Medulla oblongata (tissue), 1 donor: ENCODE results near the gene BBX.

Source experiments
- DNase-seq: peaks from one replicate; pipeline ENCODE4 v3.0.0-alpha.2; 2015; ENCODE audit errors: extremely low spot score

The BBX gene

DNA sequence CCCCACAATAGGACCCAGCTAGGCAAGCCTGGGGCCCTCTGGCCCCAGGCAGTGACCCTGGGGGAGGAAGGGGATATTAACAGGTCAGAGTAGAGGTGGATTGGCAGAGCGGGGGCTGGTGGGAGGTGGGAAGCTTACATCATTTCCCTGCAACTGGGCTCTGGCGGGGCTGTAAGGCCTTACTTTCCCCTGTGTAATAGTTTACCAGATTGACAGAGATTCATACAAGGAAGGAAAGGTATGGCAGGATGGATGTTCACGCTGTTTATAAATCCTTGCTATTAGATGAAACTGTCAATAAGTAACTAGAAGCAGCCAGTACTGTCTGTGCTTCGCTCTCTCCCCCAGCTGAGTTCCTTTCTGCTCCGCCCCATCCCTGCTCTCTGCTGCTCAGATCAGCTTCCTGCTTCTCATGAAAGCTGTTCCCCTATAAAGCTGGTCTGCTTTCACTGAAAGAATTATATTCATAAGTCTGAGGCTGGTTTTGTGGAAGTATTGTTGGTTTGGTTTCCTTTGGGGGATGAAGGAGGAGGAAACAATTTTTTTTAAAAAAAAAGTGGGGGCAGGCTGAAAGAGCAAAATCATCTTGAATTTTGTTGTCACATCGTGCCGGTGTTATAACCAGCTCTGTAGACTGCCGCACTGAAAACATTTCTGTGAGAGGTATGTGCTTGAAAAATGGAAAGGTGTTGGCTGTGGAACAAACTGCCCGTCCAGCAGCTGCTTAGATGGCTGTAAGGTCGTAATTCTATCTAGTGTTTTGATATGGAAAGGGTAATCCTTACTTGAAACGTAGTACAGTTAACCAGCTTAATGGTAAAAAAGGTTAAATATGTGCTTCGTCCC, 76.4 kb downstream of the BBX start:
- peak; percentile 75 for DNase-seq

DNA sequence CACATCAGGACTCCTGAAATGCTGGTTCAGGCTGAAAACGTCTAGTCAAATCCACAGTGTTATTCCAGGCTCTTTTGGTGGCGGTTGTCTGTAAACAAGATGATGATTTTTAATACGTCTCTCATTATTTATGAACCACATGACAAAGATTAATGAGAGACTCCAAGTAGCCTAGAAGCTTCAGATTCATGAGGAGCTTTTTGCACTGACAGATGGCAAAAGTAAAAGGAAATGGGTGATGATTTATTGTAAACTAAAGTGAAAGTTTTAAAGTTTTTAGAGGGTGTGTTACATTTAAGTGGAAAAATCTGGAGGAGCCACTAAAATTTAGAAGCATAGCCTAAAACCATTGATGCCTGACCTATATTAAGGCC, 77.0 kb downstream of the BBX start:
- peak; percentile 25 for DNase-seq

DNA sequence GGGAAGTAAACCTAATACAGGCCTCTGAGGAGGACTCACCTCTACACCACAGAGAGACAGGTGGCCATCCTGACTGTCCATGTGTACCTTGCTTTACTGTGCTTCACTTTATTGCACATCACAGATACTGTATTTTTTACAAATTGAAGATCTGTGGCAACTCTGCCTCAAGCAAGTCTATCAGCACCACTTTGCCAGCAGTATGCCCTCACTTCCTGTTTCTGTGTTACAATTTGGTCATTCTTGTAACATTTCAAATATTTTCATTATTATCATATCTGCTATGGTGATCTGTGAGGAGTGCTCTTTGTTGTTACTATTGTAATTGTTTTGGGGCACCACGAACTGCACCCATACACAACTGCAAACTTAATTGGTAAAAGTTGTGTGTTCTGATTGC, 78.0 kb downstream of the BBX start:
- DNase-seq = no peak

DNA sequence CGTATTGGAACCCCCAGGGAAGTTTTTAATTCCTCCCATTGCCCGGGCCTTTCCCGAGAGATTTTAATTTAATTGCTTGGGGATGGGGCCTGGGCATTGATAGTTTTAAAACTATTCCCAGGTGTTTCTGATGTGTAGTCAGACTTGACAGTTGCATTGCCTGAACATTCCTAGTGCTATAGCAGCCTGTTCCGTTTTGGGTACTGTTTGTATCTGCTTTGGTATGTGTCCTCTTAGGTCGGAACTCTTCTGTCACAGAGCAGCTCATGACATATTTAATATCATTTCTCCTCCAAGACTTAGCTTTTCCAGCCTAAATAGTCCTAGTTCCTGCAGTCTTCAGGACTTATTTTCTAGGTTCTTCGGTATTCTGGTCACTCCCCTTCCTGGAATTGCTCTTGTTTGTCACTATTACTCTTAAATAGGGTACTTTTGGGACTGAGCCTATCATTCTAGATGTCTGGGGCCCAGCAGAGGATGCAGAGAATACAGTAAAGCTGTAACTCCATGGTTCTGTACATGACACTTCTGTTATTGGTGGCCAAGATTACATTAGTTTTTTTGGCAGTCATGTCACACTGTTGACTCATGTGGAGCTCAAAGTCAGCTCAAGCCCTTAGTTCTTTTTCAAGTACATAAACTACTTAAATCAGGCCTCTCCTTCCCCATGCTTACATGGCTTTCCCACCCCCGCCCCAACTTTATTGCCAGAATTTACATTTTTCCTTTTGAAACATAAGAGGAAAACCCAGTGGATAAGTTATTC, 81.5 kb downstream of the BBX start:
- no peak for DNase-seq

DNA sequence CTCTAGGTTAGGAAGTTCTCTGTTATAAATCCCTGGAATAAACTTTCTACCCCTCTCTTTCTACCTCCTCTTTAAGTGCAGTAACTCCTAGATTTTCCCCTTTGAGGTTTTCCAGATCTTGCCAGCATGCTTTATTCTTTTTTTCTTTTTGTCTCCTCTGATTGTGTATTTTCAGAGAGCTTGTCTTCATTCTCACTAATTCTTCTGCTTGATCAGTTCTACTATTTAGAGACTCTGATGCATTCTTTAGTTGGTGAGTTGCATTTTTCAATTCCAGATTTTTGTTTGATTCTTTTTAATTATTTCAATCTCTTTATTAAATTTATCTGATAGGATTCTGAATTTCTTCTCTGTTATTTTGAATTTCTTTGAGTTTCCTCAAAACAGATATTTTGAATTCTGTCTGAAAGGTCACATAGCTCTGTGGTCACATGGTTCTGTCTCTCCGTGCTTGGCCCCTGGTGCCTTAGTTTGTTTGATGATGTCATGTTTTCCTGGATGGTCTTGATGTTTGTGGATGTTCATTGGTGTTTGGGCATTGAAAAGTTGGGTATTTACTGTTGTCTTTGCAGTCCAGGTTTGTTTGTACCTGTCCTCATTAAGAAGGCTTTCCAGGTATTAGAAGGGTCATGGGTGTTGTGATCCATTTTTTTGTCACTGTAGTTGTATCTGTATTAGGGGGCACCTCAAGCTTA, 89.2 kb downstream of the BBX start:
- DNase-seq = no peak

DNA sequence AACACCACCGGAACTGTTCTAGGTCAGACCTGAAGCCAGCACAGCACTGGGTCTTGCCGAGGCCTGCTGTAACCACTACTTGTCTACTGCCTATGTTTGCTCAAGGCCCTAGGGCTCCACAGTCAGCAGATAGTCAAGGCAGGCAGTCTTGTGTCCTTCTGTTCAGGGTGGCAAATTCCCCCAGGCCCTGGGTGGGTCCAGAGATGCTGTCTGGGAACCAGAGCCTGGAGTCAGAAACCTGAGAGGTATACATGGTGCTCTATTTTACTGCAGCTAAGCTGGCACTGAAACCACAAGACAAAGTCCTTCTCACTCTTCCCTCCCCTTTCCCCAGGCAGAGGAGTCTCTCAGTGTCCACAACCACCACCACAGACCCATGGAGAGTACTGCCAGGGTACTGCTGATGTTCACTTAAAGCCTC, 89.9 kb downstream of the BBX start:
- no peak for DNase-seq

DNA sequence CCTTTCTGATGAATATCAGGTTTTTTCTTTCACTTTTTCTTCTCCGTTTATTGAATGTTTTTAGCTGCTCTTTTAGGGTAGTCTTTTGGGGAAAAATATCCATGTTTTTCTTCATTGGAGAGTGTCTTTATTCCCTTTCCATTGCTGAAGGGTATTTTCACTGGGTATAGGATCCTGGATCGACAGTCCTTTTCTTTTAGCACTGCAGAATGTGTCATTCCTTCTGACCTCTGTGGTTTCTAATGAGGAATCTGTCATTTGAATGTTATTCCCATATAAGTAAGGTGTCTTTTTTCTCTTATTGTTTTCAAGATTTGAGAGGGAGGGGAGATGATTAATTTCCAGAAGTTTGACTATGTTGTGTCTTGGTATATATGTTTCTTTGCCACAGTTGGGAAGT, 96.8 kb downstream of the BBX start:
- no peak for DNase-seq

DNA sequence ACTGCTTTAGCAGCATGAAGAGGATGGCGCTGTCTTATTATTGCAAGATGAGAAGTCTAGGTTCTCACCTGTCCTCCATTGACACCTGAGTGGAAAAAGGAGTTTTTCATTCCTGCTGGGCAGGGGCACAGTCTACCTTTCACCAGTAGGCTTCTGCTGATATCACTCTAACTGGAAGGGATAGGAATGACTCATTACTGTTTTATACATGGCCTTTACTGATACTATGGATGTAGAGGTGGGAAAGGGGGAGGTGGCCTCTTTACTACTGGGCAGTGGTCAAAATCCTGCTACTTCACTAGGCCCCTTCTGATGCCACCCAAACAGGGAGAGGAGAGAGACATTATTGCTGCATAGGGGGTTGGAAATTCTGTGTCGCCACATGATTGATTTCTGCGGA, 97.8 kb downstream of the BBX start:
- no peak for DNase-seq

DNA sequence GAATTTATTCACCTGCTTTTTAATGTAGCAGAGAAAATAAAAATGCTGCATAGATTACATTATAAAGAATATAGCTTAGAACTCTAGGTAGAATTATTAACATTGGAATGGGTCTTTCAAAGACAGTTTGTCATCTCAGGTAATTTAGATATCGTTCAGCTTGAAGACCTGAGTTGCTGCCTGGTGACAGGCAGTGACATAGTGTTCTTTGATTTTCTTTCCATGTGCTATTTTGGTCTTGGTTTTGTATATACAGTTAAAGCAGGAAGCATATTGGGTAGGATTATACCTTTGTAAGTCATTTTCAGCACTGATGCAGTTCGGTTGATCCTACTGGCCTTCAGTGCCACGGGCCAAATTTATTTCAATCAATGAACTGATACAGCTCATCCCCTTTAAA, 98.7 kb downstream of the BBX start:
- DNase-seq = no peak

DNA sequence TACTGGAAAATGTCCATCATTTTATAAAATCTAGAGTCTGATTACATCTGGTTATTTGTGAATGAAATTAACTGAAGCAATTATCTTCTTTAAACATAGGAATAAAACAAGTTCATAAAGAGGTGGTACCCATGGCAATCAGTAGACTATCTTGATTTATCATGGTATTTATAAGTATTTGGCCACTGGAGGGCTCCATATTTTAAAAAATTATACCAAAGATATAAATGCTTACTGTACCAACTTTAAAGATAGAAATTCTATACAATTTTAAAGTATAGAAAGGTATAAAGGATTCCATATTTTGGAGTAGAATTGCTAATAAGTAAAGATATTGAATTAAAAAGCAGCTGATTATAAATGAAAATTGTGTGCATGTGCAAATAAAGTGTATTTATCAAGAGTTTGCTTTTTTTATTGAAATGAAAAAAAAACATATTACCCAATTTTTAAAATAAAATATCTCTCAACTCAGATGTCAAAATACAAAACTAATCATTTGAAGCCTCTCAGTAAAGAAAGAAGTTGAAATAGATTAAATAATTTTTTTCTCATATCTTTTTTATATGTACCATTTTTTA, 105.3 kb downstream of the BBX start:
- DNase-seq = no peak

DNA sequence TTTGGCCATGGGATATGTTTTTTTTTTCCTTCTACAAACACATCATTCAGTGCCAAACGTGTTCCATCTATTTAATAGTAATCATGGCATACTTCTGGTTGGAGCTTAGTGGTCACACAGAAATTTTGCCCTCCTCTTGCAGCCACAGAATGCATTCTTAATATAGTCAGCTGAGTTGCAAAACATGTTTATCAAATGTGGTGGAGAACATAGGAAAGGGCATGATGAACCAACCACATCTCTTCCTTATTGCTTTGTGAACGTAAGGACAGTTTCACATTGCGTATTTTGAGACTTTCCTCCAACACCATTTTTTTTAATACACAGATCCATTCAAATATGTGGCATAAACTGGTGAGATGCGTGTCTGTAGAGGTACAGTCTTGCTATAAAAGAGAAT, 106.8 kb downstream of the BBX start:
- no peak for DNase-seq

DNA sequence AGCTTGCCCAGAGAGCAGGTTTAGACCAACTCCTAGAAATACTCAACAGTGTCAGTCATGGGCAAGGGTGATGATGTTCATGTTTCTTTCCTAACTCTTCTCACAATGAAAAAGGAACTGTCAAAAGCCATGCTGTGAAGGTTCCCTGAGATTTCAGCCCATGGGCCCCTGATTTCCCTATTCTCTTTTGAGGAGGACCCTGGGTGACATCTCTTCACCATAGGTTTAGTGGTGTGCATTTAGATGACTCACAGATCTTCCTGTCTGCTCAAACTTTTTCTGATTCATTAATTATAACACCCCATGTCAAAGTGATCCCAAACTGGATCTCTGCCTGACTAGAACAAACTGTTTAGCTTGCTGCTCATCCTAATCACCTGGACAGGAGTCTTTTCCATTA, 108.0 kb downstream of the BBX start:
- DNase-seq = no peak

DNA sequence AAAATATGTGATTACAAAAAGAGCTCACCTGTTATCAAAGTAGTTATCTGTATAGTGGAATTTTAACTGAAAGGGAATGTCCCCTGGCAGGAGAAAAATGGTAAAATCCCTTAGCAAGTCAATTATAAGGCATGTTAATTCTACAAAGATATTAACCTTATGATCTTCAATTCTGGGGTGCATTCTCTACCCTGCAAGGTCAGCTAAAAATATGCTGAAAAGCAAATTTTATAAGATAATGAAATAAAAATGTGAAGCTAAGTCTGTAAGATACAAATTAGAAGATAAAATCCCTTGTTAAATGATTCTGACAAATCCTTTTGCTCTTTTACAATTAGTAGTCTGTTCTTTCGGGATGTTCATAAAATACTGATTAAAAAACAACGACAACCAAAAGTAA, 109.8 kb downstream of the BBX start:
- no peak for DNase-seq

DNA sequence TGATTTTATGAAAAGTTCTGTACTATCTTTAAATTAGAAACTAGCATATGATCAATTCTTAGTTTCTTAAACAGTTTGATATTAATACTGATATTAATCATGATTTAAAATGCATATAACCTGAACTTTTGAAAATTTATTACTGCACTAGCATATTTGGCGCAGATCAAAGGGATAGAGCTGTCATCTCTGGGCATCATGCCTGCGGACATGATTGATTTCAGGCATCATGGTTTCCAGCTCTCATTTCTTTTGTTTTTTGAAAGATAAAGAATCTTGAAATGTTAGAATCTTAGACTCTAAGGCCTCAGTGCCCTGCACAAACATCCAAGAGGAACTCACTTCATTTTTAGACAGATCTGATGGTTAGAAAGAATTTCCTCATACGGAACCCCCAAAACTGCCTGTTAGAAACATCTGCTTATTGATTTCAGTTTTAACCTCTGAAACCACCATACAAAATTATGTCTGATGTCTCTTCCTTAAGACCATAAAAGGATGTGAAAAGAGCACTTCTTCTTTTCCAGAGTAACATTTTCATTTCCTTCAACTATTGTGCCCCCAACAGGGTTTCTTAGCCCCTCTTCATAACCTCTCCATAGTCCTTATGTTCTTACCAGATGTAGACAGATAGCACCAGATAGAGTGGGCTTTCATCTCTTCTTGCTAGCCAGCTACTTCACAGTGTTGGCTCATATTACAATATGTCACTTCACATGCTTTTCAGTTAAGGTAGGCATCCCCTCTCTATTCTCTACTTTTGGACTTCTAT, 110.8 kb downstream of the BBX start:
- DNase-seq = no peak

DNA sequence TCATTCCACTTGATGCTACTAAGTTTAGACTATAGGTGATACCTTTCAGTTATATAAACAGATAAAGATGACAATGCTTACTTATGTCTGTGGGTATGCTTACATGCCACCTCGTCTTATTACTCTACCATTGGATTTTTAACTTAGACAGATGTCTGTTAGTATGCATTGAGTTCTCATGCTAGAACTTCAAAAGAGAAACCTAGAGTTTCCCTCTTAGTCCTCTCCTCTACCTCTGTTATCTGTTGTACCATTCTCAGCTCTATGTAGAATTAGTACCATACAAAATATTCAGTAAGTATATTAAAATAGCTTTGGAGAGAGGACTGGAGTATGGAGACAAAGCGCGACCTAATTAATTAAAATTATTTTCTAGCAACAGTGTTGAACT, 111.3 kb downstream of the BBX start:
- DNase-seq = no peak

DNA sequence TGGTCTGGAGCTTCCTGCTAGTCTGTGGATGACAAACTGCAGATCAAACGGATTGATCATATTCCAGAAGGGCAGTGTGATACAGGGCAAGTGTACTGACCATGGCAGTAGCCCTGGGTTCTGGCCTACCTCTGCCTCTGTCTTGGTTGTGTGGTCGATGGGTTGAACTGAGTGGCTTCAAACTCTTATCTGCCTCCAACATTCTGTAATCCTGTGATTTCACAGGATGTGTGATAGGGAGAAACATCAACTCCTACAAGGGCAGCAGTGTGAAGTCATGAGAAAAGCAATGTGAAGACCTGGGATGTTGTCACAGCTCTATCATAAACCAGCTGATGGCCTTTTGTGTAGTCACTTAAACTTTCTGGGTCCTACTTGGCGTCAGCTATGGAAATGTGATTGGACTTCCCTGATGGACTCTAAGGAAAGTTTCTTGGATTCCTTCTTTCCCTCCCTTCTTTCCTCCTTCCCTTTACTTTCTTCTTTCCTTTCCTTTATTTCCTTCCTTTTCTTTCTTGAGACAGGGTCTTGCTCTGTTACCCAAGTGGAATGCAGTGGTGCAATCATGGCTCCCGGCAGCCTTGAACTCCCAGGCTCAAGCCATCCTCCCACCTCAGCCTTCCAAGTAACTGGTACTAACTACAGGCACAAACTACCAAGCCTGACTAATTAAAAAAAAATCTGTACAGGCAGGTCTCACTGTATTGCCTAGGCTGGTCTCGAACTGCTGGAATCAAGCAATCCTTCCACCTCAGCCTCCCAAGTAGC, 114.8 kb downstream of the BBX start:
- no peak for DNase-seq

DNA sequence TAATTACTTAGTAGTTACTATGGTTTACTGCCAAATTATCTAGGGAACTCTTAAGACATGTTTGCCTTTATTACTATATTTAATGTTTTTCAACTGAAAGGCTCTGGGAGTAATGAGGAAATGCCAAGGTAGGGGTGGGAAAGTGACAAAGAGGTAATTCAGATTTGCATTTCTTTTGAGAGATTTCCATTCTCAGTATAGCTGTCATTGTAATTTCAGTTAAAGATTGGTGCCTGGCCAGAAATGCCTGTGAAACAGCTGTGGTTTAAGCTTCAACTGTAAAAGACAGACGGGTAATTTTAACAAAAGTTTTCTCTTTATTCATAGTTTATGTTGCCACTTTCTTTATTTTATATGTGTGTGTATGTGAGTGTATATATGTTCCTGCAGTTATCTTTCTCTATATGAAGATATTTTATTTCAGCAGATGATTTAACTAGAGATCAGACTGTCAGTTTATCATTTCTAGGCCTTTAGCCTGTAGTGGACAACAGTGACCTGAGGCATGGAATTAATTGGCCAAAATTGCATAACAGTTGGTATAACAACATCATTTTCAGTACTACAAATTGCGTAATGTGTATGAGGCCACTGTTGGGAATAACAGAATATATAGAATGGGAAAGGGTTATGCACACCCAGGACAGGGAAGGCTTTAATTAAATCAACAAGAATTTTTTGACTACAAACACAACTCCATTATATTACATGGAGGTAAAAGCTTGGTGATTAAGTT, 119.0 kb downstream of the BBX start:
- no peak for DNase-seq

DNA sequence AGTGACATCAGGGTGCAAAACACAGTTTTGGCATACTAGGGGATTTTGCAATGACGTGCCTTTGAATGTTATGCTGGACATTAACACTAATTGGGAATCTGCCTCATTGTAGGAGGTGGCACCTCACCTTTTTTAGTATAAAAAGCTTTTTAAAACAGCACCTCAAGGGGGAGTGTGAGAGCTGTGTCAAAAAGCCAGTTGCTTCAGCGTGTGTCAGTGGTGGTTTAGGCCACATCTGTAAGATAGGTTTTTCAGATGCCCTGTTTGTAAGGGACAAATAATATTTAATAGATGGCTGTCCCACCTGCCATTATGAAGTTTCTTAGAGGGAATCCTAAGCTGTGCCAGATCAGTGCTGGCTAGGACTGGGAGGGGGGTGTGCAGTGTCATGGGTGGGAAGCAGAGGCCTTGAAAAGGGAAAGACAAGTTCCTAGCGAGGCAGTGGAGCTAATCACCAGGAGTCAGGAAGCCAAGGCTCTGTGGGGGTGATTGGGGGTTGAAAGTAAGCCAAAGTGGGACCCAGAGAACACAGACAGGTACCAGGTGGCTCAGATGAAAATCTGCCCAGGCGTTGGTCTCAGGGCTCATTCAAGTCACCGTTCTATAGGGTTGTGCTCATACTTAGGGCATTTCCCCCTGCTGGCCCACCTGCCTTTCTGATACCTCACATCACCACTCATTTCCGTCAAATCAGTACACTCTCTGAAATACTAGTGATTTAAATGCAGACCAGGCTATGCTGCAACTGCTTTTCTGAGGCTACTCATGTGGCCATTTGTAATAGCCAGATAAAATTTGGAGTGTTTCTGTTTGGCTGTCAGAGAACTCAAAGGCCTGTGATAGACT, 120.5 kb downstream of the BBX start:
- DNase-seq = no peak

DNA sequence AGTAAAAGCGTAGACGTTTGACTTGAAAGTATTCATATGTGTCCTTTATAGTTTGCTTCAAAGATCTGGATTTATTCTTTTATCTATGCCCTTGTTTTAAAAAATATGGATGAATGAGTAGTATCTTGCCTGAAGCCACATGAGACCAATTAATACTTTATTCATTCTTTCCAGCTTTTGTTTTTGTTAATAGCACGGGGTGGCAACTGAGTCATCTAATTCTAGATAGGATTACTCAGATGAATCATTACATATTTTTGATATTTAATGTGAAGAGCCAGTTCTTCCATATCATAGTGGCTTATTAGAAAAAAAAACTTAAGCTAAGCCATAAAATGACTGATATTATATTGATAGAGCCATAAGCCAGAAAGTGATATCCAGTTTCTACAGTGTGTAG, 121.9 kb downstream of the BBX start:
- no peak for DNase-seq
